ENCODE measurements around the gene CPM. TPM values are rescaled to one million over a fixed set of nuclear protein-coding genes. Genes with fewer than 3 reads are reported as not detected.
A peak's percentile ranks its signal among the peaks of the same experiment; 100 is the strongest.
"Not testable (repeated sequence)": the region's sequence is repeated elsewhere in the genome, so short reads cannot be mapped to it uniquely, and the experiment has no call there.

The CPM gene
- polyA plus RNA-seq, 4 donors: 0.45 to 11.6 (median 4.5) TPM

DNA sequence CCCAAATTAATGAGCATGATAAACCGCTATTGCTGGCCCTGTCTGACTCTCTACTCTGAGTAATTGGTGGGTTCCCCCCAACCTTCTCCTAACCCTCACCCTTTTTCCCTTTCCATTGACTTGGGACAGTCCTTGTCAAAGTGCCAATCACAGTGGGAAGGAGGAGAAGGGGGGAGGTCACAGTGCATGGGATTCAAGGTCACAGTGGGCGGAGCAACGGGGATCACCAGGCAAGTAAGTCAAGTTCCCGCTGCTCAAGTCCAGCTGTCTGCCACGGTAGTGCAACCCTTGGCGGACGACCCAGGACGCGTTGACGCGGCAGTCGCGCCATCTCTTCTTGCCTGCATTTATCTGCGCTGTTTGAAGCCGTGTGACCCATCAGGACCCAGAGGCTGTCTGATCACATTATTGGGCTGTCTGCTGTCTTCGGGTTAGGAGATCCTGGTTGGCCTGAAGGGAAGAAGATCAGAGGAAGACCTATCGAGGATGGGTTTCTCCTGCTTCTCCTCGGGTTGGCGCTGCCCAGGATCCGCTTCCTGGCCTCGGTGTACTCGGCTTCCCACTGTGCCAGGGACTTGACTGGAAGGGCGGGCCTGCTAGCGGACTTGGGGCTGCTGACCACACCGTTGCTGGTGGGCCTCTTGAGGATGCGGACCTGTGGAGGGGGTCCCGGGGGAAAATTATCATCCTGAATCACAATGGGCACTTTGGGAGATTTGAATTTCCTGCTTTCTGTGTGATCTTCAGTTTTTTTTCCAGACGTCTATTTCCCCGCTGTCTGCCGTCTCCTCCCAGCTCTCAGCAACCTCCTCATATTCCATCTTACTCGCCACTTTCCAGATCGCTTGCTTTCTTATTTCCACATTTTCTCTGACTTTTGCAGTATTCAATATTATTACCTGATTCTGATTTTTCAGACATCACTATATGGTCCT, 128.0 kb downstream of the CPM start:
- peaks cover 0 to 2% (median 0%) of the 10 kb centered on the region in 3 donors for H3K36me3 ChIP-seq (ENCODE audit: control insufficient read depth in 3 of 3, insufficient read depth in 2 of 3, low read depth in 1 of 3, low read length in 3 of 3)
- H3K4me1 ChIP-seq (ENCODE audit: control insufficient read depth in 3 of 3, insufficient read depth in 2 of 3, low read depth in 1 of 3, low read length in 2 of 3): peaks cover 0 to 7% (median 0%) of the 10 kb centered on the region in 3 donors
- no peaks in the 10 kb centered on the region for H3K9me3 ChIP-seq (ENCODE audit: control insufficient read depth in 2 of 2, insufficient read depth in 1 of 2, low read depth in 1 of 2, low read length in 1 of 2)
- no peaks in the 10 kb centered on the region for H3K27me3 ChIP-seq (ENCODE audit: control insufficient read depth in 3 of 3, insufficient read depth in 3 of 3, low read length in 3 of 3)
- DNase-seq (peak; percentile 47 to 52), FAIRE-seq (no peak)
- no peak overlapping the region for H3K4me3 ChIP-seq (ENCODE audit: low read depth in 1 of 3, low read length in 3 of 3)
- peak overlapping the region in 1 of 3 donors; percentile 3 for H3K27ac ChIP-seq (ENCODE audit: low read depth in 1 of 3, low read length in 2 of 3)
- 69 to 82% (median 80%) methylated on average over 32 of the region's 32 CpGs for WGBS, 3 donors

DNA sequence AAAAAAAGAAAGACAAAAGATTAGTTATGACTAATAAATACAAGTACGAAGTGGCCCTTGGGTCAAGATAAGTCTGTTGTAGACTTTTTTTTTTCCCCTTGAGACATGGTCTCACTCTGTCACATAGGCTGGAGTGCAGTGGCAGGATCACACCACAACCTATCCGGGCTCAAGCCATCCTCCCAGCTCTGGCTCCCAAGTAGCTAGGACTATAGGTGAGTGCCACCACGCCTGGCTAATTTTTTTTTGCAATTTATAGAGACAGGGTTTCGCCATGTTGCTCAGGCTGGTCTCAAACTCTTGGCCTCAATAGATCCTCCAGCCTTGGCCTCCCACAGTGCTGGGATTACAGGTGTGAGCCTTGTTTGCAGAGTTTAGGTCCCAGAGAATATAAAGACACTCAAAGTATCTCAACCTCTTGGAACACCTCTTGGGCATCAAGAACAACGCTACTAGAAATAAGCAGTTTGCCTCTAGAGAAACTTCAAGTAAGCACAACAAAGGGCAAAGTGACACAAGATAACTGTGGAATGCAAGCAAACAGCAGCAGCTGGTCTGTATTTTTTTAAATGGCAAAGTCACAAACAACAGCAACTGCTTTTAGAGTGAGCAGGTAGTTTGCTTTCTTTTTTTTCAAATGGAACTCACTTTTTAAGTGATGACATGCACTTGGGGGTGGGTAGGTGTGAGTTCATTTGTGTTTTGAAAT, 128.9 kb downstream of the CPM start:
- WGBS, 3 donors: 65 to 83% (median 71%) methylated on average over 5 of the region's 5 CpGs
- Histone ChIP-seq H3K9me3 (ENCODE audit: control insufficient read depth in 2 of 2, insufficient read depth in 1 of 2, low read depth in 1 of 2, low read length in 1 of 2) (no peaks in the 10 kb centered on the region), H3K4me3 (ENCODE audit: low read depth in 1 of 3, low read length in 3 of 3) (no peak overlapping the region), H3K27me3 (ENCODE audit: control insufficient read depth in 3 of 3, insufficient read depth in 3 of 3, low read length in 3 of 3) (no peaks in the 10 kb centered on the region), H3K27ac (ENCODE audit: low read depth in 1 of 3, low read length in 2 of 3) (peak overlapping the region in 1 of 3 donors; percentile 3), H3K4me1 (ENCODE audit: control insufficient read depth in 3 of 3, insufficient read depth in 2 of 3, low read depth in 1 of 3, low read length in 2 of 3) (peaks cover 0 to 7% (median 0%) of the 10 kb centered on the region in 3 donors), H3K36me3 (ENCODE audit: control insufficient read depth in 3 of 3, insufficient read depth in 2 of 3, low read depth in 1 of 3, low read length in 3 of 3) (no peaks in the 10 kb centered on the region)
- FAIRE-seq (no peak), DNase-seq (peak; percentile 37 to 54)

DNA sequence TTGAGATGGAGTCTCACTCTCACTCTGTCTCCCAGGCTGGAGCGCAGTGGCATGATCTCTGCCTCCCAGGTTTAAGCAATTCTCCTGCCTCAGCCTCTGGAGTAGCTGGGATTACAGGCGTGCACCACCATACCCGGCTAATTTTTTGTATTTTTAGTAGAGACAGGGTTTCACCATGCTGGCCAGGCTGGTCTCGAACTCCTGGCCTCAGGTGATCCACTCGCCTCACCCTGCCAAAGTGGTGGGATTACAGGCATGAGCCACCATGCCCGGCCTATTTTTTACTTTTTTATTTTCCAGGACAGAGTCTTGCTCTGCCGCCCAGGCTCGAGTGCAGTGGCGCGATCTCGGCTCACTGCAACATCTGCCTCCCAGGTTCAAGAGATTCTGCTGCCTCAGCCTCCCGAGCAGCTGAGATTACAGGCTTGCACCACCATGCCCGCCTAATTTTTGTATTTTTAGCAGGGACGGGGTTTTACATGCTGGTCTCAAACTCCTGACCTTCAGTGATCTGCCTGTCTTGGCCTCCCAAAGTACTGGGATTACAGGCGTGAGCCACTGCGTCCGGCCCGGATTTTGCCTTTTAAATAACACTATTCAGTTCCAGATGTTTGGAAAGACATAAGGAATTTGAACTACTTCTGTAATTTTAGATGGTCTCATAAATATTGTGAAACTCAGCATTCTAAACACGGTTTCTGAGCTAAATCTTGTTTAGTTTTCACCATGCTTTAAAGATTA, 129.9 kb downstream of the CPM start:
- not testable (repeated sequence) for H3K36me3 ChIP-seq (ENCODE audit: control insufficient read depth in 3 of 3, insufficient read depth in 2 of 3, low read depth in 1 of 3, low read length in 3 of 3); FAIRE-seq; H3K27ac ChIP-seq (ENCODE audit: low read depth in 1 of 3, low read length in 2 of 3); H3K4me1 ChIP-seq (ENCODE audit: control insufficient read depth in 3 of 3, insufficient read depth in 2 of 3, low read depth in 1 of 3, low read length in 2 of 3); H3K27me3 ChIP-seq (ENCODE audit: control insufficient read depth in 3 of 3, insufficient read depth in 3 of 3, low read length in 3 of 3); DNase-seq; H3K9me3 ChIP-seq (ENCODE audit: control insufficient read depth in 2 of 2, insufficient read depth in 1 of 2, low read depth in 1 of 2, low read length in 1 of 2); H3K4me3 ChIP-seq (ENCODE audit: low read depth in 1 of 3, low read length in 3 of 3)
- 88 to 96% (median 90%) methylated on average over 19 of the region's 19 CpGs for WGBS, 3 donors

DNA sequence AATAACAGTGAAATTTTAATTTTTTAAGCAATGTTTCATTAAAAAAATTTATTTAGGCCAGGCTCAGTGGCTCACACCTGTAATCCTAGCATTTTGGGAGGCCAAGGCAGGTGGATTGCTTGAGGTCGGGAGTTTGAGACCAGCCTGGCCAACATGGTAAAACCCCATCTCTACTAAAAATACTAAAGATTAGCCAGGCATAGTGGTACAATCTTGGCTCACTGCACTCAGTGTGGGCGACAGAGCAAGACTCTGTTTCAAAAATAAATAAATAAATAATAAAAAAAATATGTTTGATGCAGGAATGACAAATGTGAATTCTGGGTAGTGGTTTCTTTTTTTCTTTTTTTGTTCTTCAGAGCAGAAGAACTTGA, 130.6 kb downstream of the CPM start:
- FAIRE-seq: not testable (repeated sequence)

More for the DNA sequence above, 130.6 kb downstream of the CPM start:
- WGBS, 3 donors: 76 to 88% (median 77%) methylated on average over 2 of the region's 2 CpGs
- H3K4me1 ChIP-seq (ENCODE audit: control insufficient read depth in 3 of 3, insufficient read depth in 2 of 3, low read depth in 1 of 3, low read length in 2 of 3); H3K4me3 ChIP-seq (ENCODE audit: low read depth in 1 of 3, low read length in 3 of 3); DNase-seq; H3K27me3 ChIP-seq (ENCODE audit: control insufficient read depth in 3 of 3, insufficient read depth in 3 of 3, low read length in 3 of 3); H3K27ac ChIP-seq (ENCODE audit: low read depth in 1 of 3, low read length in 2 of 3); H3K36me3 ChIP-seq (ENCODE audit: control insufficient read depth in 3 of 3, insufficient read depth in 2 of 3, low read depth in 1 of 3, low read length in 3 of 3); H3K9me3 ChIP-seq (ENCODE audit: control insufficient read depth in 2 of 2, insufficient read depth in 1 of 2, low read depth in 1 of 2, low read length in 1 of 2): not testable (repeated sequence)

Other genes starting within 250 kb of the CPM start
- gene NUP107, start 246.2 kb downstream of the CPM start, polyA plus RNA-seq: 10 to 100 TPM in 2 of 4 donors, 1 to 10 TPM in 2; 5.1 to 45.0 (median 13.0) TPM
- 1 to 10 TPM in 2 of 4 donors, under 1 TPM in 2; 0.27 to 8.2 (median 1.7) TPM for gene SLC35E3, start 187.0 kb downstream of the CPM start, polyA plus RNA-seq
- 10 to 100 TPM; 20.8 to 44.1 (median 29.6) TPM for gene MDM2, start 125.0 kb downstream of the CPM start, polyA plus RNA-seq

Measured in small intestine (tissue), 7 donors.